Skeletal muscle tissue (tissue), 4 donors: Measurements from ENCODE around the gene DDX52. TPM values are rescaled to one million over a fixed set of nuclear protein-coding genes. Genes with fewer than 3 reads are reported as not detected.
"Not testable (repeated sequence)": the region's sequence is repeated elsewhere in the genome, so short reads cannot be mapped to it uniquely, and the experiment has no call there.

Source experiments
- H3K27ac ChIP-seq: one replicate; pipeline ENCODE4 v1.7.0; 2013; ENCODE audit warnings: mild to moderate bottlenecking, low read depth, low read length, inconsistent platforms
- H3K27me3 ChIP-seq, 3 donors: one replicate each; pipeline ENCODE4 v1.7.0; 2013; ENCODE audit warnings: low read length in 3 of 3; ENCODE audit not compliant: control insufficient read depth in 3 of 3, insufficient read depth in 3 of 3
- H3K36me3 ChIP-seq, 3 donors: one replicate each; pipeline ENCODE4 v1.7.0; 2013; ENCODE audit warnings: low read length in 3 of 3; ENCODE audit not compliant: control insufficient read depth in 3 of 3, insufficient read depth in 3 of 3
- H3K4me1 ChIP-seq, 3 donors: one replicate each; pipeline ENCODE4 v1.7.0; 2013; ENCODE audit warnings: low read length in 3 of 3, mild to moderate bottlenecking in 3 of 3; ENCODE audit not compliant: control insufficient read depth in 3 of 3, insufficient read depth in 3 of 3
- H3K4me3 ChIP-seq, 3 donors: one replicate each; pipeline ENCODE4 v1.7.0; 2013; ENCODE audit warnings: low read length in 3 of 3
- H3K9ac ChIP-seq, 3 donors: one replicate each; pipeline ENCODE4 v1.7.0; 2013; ENCODE audit warnings: low read length in 3 of 3, mild to moderate bottlenecking in 3 of 3, moderate library complexity in 2 of 3, low read depth in 1 of 3
- H3K9me3 ChIP-seq, 3 donors: one replicate each; pipeline ENCODE4 v1.7.0; 2013; ENCODE audit warnings: low read length in 3 of 3; ENCODE audit not compliant: control insufficient read depth in 3 of 3
- total RNA-seq: library from RNA; depleted of rRNA; stranded (reverse); fragments of >200 nt; gene quantifications from one replicate; pipeline ENCODE4 v1.2.3, GENCODE V29; 2014
- donor health status: Osteomylitis.

The DDX52 gene
- 21.4 TPM for total RNA-seq

GRCh38 chr17:37643118-37643766 lies at the start of gene DDX52:
Gene DDX52, minus strand, starts transcription at chr17:37643446. Its CDS starts 26 bp downstream, at chr17:37643420.
- peaks cover 4 to 12% (median 10%) of the 10 kb centered on the region in 3 donors for H3K36me3 ChIP-seq
- H3K9ac ChIP-seq: peak within 1 kb of the TSS; percentile 93 to 95 (median 94)
- H3K4me1 ChIP-seq: peaks cover 3 to 13% (median 5%) of the 10 kb centered on the region in 3 donors
- peaks cover 0 to 9% (median 3%) of the 10 kb centered on the region in 3 donors for H3K27me3 ChIP-seq
- H3K9me3 ChIP-seq: no peaks in the 10 kb centered on the region
- H3K4me3 ChIP-seq: peak within 1 kb of the TSS; percentile 85 to 96 (median 85)
- peak within 1 kb of the TSS; percentile 83 for H3K27ac ChIP-seq

- Histone ChIP-seq H3K27ac (no peak overlapping the region), H3K4me3 (no peak overlapping the region), H3K4me1 (no peaks in the 10 kb centered on the region), H3K36me3 (no peaks in the 10 kb centered on the region), H3K9ac (no peak overlapping the region), H3K9me3 (peaks cover 0 to 2% (median 0%) of the 10 kb centered on the region in 3 donors), H3K27me3 (peaks cover 0 to 3% (median 0%) of the 10 kb centered on the region in 3 donors)
Measured at GRCh38 chr17:37691807-37692206, 48.6 kb upstream of the DDX52 start.

- Histone ChIP-seq H3K4me1 (no peaks in the 10 kb centered on the region), H3K27me3 (peaks cover 0 to 5% (median 0%) of the 10 kb centered on the region in 3 donors), H3K4me3 (no peak overlapping the region), H3K27ac (no peak overlapping the region), H3K9me3 (no peaks in the 10 kb centered on the region), H3K36me3 (no peaks in the 10 kb centered on the region), H3K9ac (no peak overlapping the region)
Measured at GRCh38 chr17:37689317-37689716, 46.1 kb upstream of the DDX52 start.

- Histone ChIP-seq H3K9ac (no peak overlapping the region), H3K36me3 (no peaks in the 10 kb centered on the region)
Measured at GRCh38 chr17:37683454-37683984, 40.3 kb upstream of the DDX52 start.

GRCh38 chr17:37682007-37682406 lies 38.8 kb upstream of the DDX52 start:
- H3K4me1 ChIP-seq: no peaks in the 10 kb centered on the region
- no peaks in the 10 kb centered on the region for H3K36me3 ChIP-seq
- H3K27me3 ChIP-seq: peaks cover 0 to 10% (median 6%) of the 10 kb centered on the region in 3 donors
- H3K9ac ChIP-seq: no peak overlapping the region
- H3K9me3 ChIP-seq: no peaks in the 10 kb centered on the region
- H3K27ac ChIP-seq: no peak overlapping the region
- H3K4me3 ChIP-seq: no peak overlapping the region

More at GRCh38 chr17:37683454-37683984, 40.3 kb upstream of the DDX52 start:
- no peak overlapping the region for H3K27ac ChIP-seq
- no peaks in the 10 kb centered on the region for H3K4me1 ChIP-seq
- H3K27me3 ChIP-seq: peaks cover 0 to 5% (median 0%) of the 10 kb centered on the region in 3 donors
- no peaks in the 10 kb centered on the region for H3K9me3 ChIP-seq
- no peak overlapping the region for H3K4me3 ChIP-seq

- H3K4me3 ChIP-seq, H3K9ac ChIP-seq, H3K9me3 ChIP-seq, H3K4me1 ChIP-seq, H3K27ac ChIP-seq, H3K36me3 ChIP-seq: not testable (repeated sequence)
- H3K27me3 ChIP-seq: peaks cover 11 to 12% (median 12%) of the 10 kb centered on the region in 3 donors
Measured at GRCh38 chr17:37679995-37680394, 36.7 kb upstream of the DDX52 start.

GRCh38 chr17:37678036-37678435 lies 34.8 kb upstream of the DDX52 start:
- H3K27me3 ChIP-seq: peaks cover 11 to 12% (median 12%) of the 10 kb centered on the region in 3 donors
- H3K4me1 ChIP-seq: no peaks in the 10 kb centered on the region
- H3K9me3 ChIP-seq: no peaks in the 10 kb centered on the region
- no peaks in the 10 kb centered on the region for H3K36me3 ChIP-seq
- no peak overlapping the region for H3K4me3 ChIP-seq
- H3K27ac ChIP-seq: no peak overlapping the region
- H3K9ac ChIP-seq: no peak overlapping the region

GRCh38 chr17:37677021-37677420 lies 33.8 kb upstream of the DDX52 start:
- no peaks in the 10 kb centered on the region for H3K36me3 ChIP-seq
- H3K27me3 ChIP-seq: peaks cover 11 to 12% (median 12%) of the 10 kb centered on the region in 3 donors
- H3K9me3 ChIP-seq: no peaks in the 10 kb centered on the region
- no peak overlapping the region for H3K9ac ChIP-seq
- H3K27ac ChIP-seq: no peak overlapping the region
- no peak overlapping the region for H3K4me3 ChIP-seq
- H3K4me1 ChIP-seq: no peaks in the 10 kb centered on the region

- H3K4me1 ChIP-seq: no peaks in the 10 kb centered on the region
- no peaks in the 10 kb centered on the region for H3K9me3 ChIP-seq
- no peak overlapping the region for H3K9ac ChIP-seq
- peaks cover 11 to 12% (median 12%) of the 10 kb centered on the region in 3 donors for H3K27me3 ChIP-seq
- no peak overlapping the region for H3K27ac ChIP-seq
- H3K36me3 ChIP-seq: no peaks in the 10 kb centered on the region
- H3K4me3 ChIP-seq: no peak overlapping the region
Measured at GRCh38 chr17:37676115-37676925, 33.1 kb upstream of the DDX52 start.

GRCh38 chr17:37674511-37674910 lies 31.3 kb upstream of the DDX52 start:
- peaks cover 11 to 12% (median 12%) of the 10 kb centered on the region in 3 donors for H3K27me3 ChIP-seq
- H3K27ac ChIP-seq: no peak overlapping the region
- H3K4me1 ChIP-seq: no peaks in the 10 kb centered on the region
- no peak overlapping the region for H3K4me3 ChIP-seq
- no peaks in the 10 kb centered on the region for H3K9me3 ChIP-seq
- H3K36me3 ChIP-seq: no peaks in the 10 kb centered on the region
- H3K9ac ChIP-seq: no peak overlapping the region
